Fibroblast of pulmonary artery (primary cell): ENCODE measurements around the gene SHB.
A peak's percentile ranks its signal among the peaks of the same experiment; 100 is the strongest.

Experiments
- DNase-seq: peaks from one replicate; pipeline ENCODE4 v3.0.0-alpha.2; 2010; ENCODE audit warnings: low read depth
- H3K4me3 ChIP-seq: replicated peaks from 2 replicates; pipeline ENCODE4 v1.5.1; 2011; ENCODE audit warnings: low read depth, mild to moderate bottlenecking, control low read depth, low read length, moderate library complexity
- CTCF ChIP-seq: IDR thresholded peaks from 2 replicates; pipeline ENCODE4 v1.5.1; 2011; ENCODE audit warnings: mild to moderate bottlenecking, control low read depth, low read length, inconsistent platforms; ENCODE audit errors: missing control alignments

The SHB gene

GRCh38 chr9:38027714-38028113 lies 41.3 kb downstream of the SHB start:
- no peak for DNase-seq
- H3K4me3 ChIP-seq = no peak overlapping the region
- no peak for TF ChIP-seq CTCF

GRCh38 chr9:38026840-38027527 lies 42.0 kb downstream of the SHB start:
- no peak for TF ChIP-seq CTCF
- no peak overlapping the region for H3K4me3 ChIP-seq
- DNase-seq = no peak

- TF ChIP-seq CTCF = no peak
- DNase-seq = peak; percentile 93
- no peak overlapping the region for H3K4me3 ChIP-seq
These were observed 42.8 kb downstream of the SHB start for GRCh38 chr9:38026021-38026809.

- no peak for DNase-seq
- TF ChIP-seq CTCF = peak; percentile 1
- no peak overlapping the region for H3K4me3 ChIP-seq
These were observed 43.9 kb downstream of the SHB start for GRCh38 chr9:38025166-38025565.

GRCh38 chr9:38024036-38024681 lies 44.9 kb downstream of the SHB start:
- H3K4me3 ChIP-seq = no peak overlapping the region
- DNase-seq = peak; percentile 67
- no peak for TF ChIP-seq CTCF

- H3K4me3 ChIP-seq = no peak overlapping the region
- no peak for DNase-seq
- TF ChIP-seq CTCF = no peak
These were observed 45.4 kb downstream of the SHB start for GRCh38 chr9:38023661-38024035.
